ENCODE results near the gene ZDHHC8. TPM values are rescaled to one million over a fixed set of nuclear protein-coding genes. Genes with fewer than 3 reads are reported as not detected.

The ZDHHC8 gene
- total RNA-seq, 4 donors from 2014 or later = 26.0 to 64.2 (median 34.9) TPM

- Histone ChIP-seq H3K4me1 (peaks cover 41% of the 10 kb centered on the region), H3K27me3 (no peaks in the 10 kb centered on the region), H3K9me3 (no peaks in the 10 kb centered on the region), H3K27ac (no peak overlapping the region), H3K36me3 (peaks cover 52% of the 10 kb centered on the region), H3K4me3 (no peak overlapping the region)
- no peak for DNase-seq (ENCODE audit: low spot score in 2 of 2)
- 94% methylated on average over 20 of the region's 20 CpGs for WGBS
- TF ChIP-seq POLR2A (IDR thresholded peaks at IDR 0.05) = no peak
- TF ChIP-seq, protein P1, sequence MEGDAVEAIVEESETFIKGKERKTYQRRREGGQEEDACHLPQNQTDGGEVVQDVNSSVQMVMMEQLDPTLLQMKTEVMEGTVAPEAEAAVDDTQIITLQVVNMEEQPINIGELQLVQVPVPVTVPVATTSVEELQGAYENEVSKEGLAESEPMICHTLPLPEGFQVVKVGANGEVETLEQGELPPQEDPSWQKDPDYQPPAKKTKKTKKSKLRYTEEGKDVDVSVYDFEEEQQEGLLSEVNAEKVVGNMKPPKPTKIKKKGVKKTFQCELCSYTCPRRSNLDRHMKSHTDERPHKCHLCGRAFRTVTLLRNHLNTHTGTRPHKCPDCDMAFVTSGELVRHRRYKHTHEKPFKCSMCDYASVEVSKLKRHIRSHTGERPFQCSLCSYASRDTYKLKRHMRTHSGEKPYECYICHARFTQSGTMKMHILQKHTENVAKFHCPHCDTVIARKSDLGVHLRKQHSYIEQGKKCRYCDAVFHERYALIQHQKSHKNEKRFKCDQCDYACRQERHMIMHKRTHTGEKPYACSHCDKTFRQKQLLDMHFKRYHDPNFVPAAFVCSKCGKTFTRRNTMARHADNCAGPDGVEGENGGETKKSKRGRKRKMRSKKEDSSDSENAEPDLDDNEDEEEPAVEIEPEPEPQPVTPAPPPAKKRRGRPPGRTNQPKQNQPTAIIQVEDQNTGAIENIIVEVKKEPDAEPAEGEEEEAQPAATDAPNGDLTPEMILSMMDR (IDR thresholded peaks at IDR 0.05) = no peak
- no peak for TF ChIP-seq EP300 (IDR thresholded peaks at IDR 0.05)
- no peak for TF ChIP-seq POLR2AphosphoS5 (IDR thresholded peaks at IDR 0.05)
Observed at GRCh38 chr22:20085651-20086050, 46.0 kb upstream of the ZDHHC8 start.

DNA sequence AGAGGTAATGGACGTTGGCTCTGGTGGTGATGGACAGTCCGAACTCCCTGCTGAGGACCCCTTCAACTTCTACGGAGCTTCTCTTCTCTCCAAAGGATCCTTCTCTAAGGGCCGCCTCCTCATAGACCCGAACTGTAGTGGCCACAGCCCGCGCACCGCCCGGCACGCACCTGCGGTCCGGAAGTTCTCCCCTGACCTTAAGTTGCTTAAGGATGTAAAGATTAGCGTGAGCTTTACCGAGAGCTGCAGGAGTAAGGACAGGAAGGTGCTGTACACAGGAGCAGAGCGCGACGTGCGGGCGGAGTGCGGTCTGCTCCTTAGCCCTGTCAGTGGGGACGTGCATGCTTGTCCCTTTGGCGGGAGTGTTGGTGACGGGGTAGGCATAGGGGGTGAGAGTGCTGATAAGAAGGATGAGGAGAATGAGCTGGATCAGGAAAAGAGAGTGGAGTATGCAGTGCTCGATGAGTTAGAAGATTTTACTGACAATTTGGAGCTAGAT, 45.5 kb upstream of the ZDHHC8 start:
- TF ChIP-seq EP300 (IDR thresholded peaks at IDR 0.05) = no peak
- Histone ChIP-seq H3K27me3 (no peaks in the 10 kb centered on the region), H3K4me3 (no peak overlapping the region), H3K9me3 (no peaks in the 10 kb centered on the region), H3K27ac (no peak overlapping the region), H3K4me1 (peaks cover 36% of the 10 kb centered on the region), H3K36me3 (peaks cover 57% of the 10 kb centered on the region)
- no peak for DNase-seq (ENCODE audit: low spot score in 2 of 2)
- WGBS = 92% methylated on average over 24 of the region's 24 CpGs

DNA sequence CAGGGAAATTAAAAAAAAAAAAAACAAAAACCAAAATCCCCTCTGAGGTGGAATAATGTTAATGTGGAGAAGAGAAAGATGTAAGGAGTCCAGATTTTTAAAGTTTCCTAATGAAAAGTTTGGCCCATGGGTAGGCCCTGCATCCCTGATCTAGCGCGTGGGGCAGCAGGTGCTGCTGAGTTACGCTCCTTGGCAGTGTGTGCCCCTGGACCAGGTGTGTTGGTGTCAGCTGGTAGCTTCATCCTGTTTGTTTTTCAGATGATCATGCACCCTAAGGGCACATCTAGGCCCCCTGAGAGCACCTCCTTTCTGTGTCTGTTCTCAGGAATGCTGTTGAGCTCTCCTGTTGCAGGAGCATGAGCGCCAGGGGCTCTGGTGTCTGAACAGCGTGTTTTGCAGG, 44.8 kb upstream of the ZDHHC8 start:
- H3K4me1 ChIP-seq = peaks cover 29% of the 10 kb centered on the region
- no peak for DNase-seq (ENCODE audit: low spot score in 2 of 2)
- 94% methylated on average over 5 of the region's 5 CpGs for WGBS
- H3K4me3 ChIP-seq = no peak overlapping the region
- H3K36me3 ChIP-seq = peaks cover 63% of the 10 kb centered on the region
- H3K27me3 ChIP-seq = no peaks in the 10 kb centered on the region
- no peaks in the 10 kb centered on the region for H3K9me3 ChIP-seq
- H3K27ac ChIP-seq = no peak overlapping the region
- TF ChIP-seq, protein P1 (IDR thresholded peaks at IDR 0.05) = no peak
- TF ChIP-seq POLR2A (IDR thresholded peaks at IDR 0.05) (no peak), POLR2AphosphoS5 (IDR thresholded peaks at IDR 0.05) (no peak), EP300 (IDR thresholded peaks at IDR 0.05) (no peak)

GRCh38 chr22:20087319-20088262, 44.0 kb upstream of the ZDHHC8 start:
- Histone ChIP-seq H3K4me1 (peaks cover 21% of the 10 kb centered on the region), H3K27me3 (no peaks in the 10 kb centered on the region), H3K27ac (no peak overlapping the region), H3K36me3 (peaks cover 71% of the 10 kb centered on the region), H3K9me3 (no peaks in the 10 kb centered on the region), H3K4me3 (no peak overlapping the region)
- WGBS = 89% methylated on average over 13 of the region's 14 CpGs
- no peak for DNase-seq (ENCODE audit: low spot score in 2 of 2)
- TF ChIP-seq POLR2A (IDR thresholded peaks at IDR 0.05) (no peak), POLR2AphosphoS5 (IDR thresholded peaks at IDR 0.05) (no peak), EP300 (IDR thresholded peaks at IDR 0.05) (no peak)
- TF ChIP-seq, protein P1 (IDR thresholded peaks at IDR 0.05) = no peak

DNA sequence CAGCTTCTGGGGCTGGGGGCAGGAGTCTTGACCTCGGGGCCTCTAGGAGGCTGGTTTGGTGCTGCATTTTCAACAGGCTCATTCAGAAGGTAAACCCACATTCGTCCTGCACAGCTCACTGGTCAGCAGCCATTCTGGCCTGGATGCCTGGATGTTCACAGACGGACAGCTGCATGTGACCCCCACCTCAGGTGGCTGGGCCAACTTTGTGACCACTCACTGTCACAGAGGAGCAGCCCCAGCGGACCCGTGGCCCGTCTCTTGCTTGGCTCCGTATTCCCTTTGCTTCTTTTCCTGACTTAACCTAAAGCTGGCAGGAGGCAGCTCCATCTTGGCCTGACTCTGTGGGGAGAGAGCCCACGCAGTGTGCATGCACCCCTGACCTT, 43.3 kb upstream of the ZDHHC8 start:
- TF ChIP-seq EP300 (IDR thresholded peaks at IDR 0.05) = no peak
- no peak for TF ChIP-seq POLR2AphosphoS5 (IDR thresholded peaks at IDR 0.05)
- no peak for TF ChIP-seq POLR2A (IDR thresholded peaks at IDR 0.05)
- TF ChIP-seq, protein P1 (IDR thresholded peaks at IDR 0.05) = no peak
- Histone ChIP-seq H3K4me3 (no peak overlapping the region), H3K36me3 (peaks cover 78% of the 10 kb centered on the region), H3K4me1 (peaks cover 14% of the 10 kb centered on the region), H3K27me3 (no peaks in the 10 kb centered on the region), H3K9me3 (no peaks in the 10 kb centered on the region), H3K27ac (no peak overlapping the region)
- no peak for DNase-seq (ENCODE audit: low spot score in 2 of 2)
- WGBS = 91% methylated on average over 7 of the region's 8 CpGs
